Smooth muscle cell (in vitro differentiated cells): Measurements from ENCODE around the gene GPR183. TPM values are rescaled to one million over a fixed set of nuclear protein-coding genes. Genes with fewer than 3 reads are reported as not detected.

Experiments used
- DNase-seq: peaks from one replicate; lab custom pipeline; 2025; ENCODE audit not compliant: unreplicated experiment; lab: John Stamatoyannopoulos, UW
- H2AFZ ChIP-seq: fragments of 200-600 bp; sonication (generic); 2 replicates; pipeline ENCODE4 v1.6.0; 2016; ENCODE audit warnings: antibody characterized with exemption, low read depth, mild to moderate bottlenecking
- H3F3A ChIP-seq: fragments of 200-600 bp; sonication (generic); 2 replicates; pipeline ENCODE4 v1.6.0; 2017; ENCODE audit warnings: antibody characterized with exemption, low read depth
- H3K27ac ChIP-seq: fragments of 200-600 bp; sonication (generic); 2 replicates; pipeline ENCODE4 v1.5.1; 2016; ENCODE audit warnings: low read depth, mild to moderate bottlenecking
- H3K27me3 ChIP-seq: fragments of 200-600 bp; sonication (generic); 2 replicates; pipeline ENCODE4 v1.6.1; 2016; ENCODE audit warnings: low read depth, mild to moderate bottlenecking
- H3K36me3 ChIP-seq: fragments of 200-600 bp; sonication (generic); 2 replicates; pipeline ENCODE4 v1.5.1; 2016; ENCODE audit warnings: low read depth
- H3K4me1 ChIP-seq: fragments of 200-600 bp; sonication (generic); 2 replicates; pipeline ENCODE4 v1.5.1; 2016; ENCODE audit warnings: low read depth
- H3K4me2 ChIP-seq: fragments of 200-600 bp; sonication (generic); 2 replicates; pipeline ENCODE4 v1.6.0; 2016; ENCODE audit warnings: mild to moderate bottlenecking
- H3K4me3 ChIP-seq: fragments of 200-600 bp; sonication (generic); 2 replicates; pipeline ENCODE4 v1.5.1; 2016; ENCODE audit warnings: mild to moderate bottlenecking
- H3K79me2 ChIP-seq: fragments of 200-600 bp; sonication (generic); 2 replicates; pipeline ENCODE4 v1.6.0; 2016; ENCODE audit warnings: low read depth, mild to moderate bottlenecking
- H3K9ac ChIP-seq: fragments of 200-600 bp; sonication (generic); 2 replicates; pipeline ENCODE4 v1.6.0; 2016; ENCODE audit warnings: low read depth
- H3K9me3 ChIP-seq: fragments of 200-600 bp; sonication (generic); replicated peaks from 2 replicates; pipeline ENCODE4 v1.5.1; 2016; ENCODE audit warnings: low read depth
- H4K20me1 ChIP-seq: fragments of 200-600 bp; sonication (generic); 2 replicates; pipeline ENCODE4 v1.6.0; 2016; ENCODE audit warnings: low read depth
- WGBS: methylation state at CpG from one replicate; pipeline ENCODE4 v1.1.7; 2016; ENCODE audit warnings: low lambda C conversion rate; 5-methylcytosine and 5-hydroxymethylcytosine counted together
- polyA plus RNA-seq: library from polyadenylated mRNA; unstranded; fragments of >200 nt; fragmentation: Nextera tagmentation; extraction: Ambion mirVana; gene quantifications from 2 replicates; pipeline ENCODE4 v1.2.1, GENCODE V29; 2016
- total RNA-seq: library from RNA; depleted of rRNA; stranded (reverse); fragments of >200 nt; gene quantifications from 2 replicates; pipeline ENCODE4 v1.2.3, GENCODE V29; 2014
- TF ChIP-seq, protein P1 (sequence below): fragments of 200-600 bp; sonication (generic); IDR thresholded peaks from 2 replicates; pipeline ENCODE4 v1.5.1; 2017; ENCODE audit warnings: borderline replicate concordance, mild to moderate bottlenecking, antibody characterized with exemption; ENCODE audit not compliant: insufficient read depth, poor library complexity, severe bottlenecking

GPR183 gene
- total and polyA plus RNA-seq, 2 experiments from 2014 or later, result 32.4 to 33.0 TPM

DNA sequence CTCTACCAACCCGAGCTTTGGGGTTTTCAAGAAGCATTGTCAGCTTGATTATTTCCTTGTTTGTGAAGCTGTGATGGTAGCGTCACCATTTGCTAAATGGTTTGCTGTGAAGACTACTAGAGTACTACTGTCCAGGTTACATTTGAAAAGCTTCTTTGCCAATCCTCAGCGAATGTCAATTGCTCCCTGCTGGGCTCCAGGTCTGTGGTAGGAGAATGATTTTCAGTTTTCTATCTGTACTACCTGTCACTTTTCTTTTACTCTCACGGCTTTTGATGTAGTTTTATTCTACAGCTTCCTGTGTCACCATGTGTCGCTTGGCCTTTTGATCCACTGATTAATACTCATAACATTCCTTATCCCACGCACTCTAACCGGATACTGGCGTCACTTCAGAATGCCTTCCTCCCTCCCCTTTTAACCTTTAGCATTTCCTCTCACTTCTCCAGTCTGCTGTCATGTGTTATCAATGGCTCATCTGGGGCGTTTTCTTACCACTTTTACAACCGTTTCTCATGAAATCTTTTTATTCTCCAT lies 7.5 kb upstream of the GPR183 start:
- H3F3A ChIP-seq, result peaks cover 13% of the 10 kb centered on the region
- H3K27ac ChIP-seq, result no peak overlapping the region
- H3K4me3 ChIP-seq, result no peak overlapping the region
- no peak overlapping the region for H3K9ac ChIP-seq
- H3K27me3 ChIP-seq, result no peaks in the 10 kb centered on the region
- H2AFZ ChIP-seq, result no peak overlapping the region
- no peaks in the 10 kb centered on the region for H4K20me1 ChIP-seq
- no peaks in the 10 kb centered on the region for H3K9me3 ChIP-seq
- no peaks in the 10 kb centered on the region for H3K36me3 ChIP-seq
- no peak for DNase-seq
- no peak overlapping the region for H3K4me2 ChIP-seq
- peaks cover 6% of the 10 kb centered on the region for H3K79me2 ChIP-seq
- peaks cover 10% of the 10 kb centered on the region for H3K4me1 ChIP-seq
- WGBS, result 87% methylated on average over 10 of the region's 10 CpGs
- TF ChIP-seq, protein P1, sequence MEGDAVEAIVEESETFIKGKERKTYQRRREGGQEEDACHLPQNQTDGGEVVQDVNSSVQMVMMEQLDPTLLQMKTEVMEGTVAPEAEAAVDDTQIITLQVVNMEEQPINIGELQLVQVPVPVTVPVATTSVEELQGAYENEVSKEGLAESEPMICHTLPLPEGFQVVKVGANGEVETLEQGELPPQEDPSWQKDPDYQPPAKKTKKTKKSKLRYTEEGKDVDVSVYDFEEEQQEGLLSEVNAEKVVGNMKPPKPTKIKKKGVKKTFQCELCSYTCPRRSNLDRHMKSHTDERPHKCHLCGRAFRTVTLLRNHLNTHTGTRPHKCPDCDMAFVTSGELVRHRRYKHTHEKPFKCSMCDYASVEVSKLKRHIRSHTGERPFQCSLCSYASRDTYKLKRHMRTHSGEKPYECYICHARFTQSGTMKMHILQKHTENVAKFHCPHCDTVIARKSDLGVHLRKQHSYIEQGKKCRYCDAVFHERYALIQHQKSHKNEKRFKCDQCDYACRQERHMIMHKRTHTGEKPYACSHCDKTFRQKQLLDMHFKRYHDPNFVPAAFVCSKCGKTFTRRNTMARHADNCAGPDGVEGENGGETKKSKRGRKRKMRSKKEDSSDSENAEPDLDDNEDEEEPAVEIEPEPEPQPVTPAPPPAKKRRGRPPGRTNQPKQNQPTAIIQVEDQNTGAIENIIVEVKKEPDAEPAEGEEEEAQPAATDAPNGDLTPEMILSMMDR, result no peak

DNA sequence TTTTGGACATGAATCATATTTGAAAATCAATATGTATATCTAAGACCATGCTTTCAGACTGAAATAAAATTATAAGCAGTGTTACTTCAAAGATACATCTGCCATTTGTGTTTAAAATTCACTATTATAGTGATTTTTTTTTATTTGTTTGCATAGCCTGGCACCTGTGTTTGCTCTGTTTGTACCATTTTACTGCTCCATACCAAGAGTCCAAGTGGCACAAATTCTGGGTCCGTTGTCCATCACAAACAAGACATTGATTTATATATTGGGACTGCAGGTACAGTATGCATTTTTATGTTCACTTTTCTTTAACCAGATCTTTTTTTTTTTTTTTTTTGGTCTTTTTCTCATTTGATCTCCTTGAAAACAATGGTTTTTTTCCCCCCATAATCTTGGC lies 6.7 kb upstream of the GPR183 start:
- no peak for DNase-seq
- Histone ChIP-seq H3K9ac (no peak overlapping the region), H3F3A (peaks cover 16% of the 10 kb centered on the region), H3K4me1 (peaks cover 11% of the 10 kb centered on the region), H3K4me2 (no peak overlapping the region), H4K20me1 (no peaks in the 10 kb centered on the region), H3K4me3 (no peak overlapping the region), H3K9me3 (no peaks in the 10 kb centered on the region), H3K36me3 (no peaks in the 10 kb centered on the region), H3K27me3 (no peaks in the 10 kb centered on the region), H3K79me2 (peaks cover 6% of the 10 kb centered on the region), H3K27ac (no peak overlapping the region), H2AFZ (no peak overlapping the region)
- TF ChIP-seq, protein P1, result no peak
- WGBS, result 94% methylated on average over 1 of the region's 1 CpG

DNA sequence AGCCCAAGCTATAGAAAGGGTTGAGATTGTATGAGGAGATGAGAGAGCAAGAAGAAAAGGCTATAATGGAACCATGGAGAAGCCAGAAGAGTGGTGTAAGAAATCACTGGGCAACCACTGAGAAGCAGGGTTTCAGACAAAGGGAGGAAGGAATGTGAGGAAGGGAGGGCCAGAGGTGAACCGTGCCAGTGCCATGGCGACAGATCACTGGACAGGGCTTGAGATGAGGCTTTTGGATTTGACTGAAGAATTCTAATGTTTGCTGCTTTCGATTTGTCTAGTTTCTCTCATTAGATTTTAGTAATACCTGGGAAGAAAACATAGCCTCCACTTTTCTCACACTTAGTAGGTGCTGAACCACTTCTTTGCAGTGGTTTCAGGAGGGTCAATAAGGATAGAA lies 6.3 kb upstream of the GPR183 start:
- Histone ChIP-seq H3F3A (peaks cover 20% of the 10 kb centered on the region), H3K27ac (no peak overlapping the region), H3K9me3 (no peaks in the 10 kb centered on the region), H3K4me3 (no peak overlapping the region), H3K4me2 (no peak overlapping the region), H3K4me1 (peaks cover 15% of the 10 kb centered on the region), H3K36me3 (no peaks in the 10 kb centered on the region), H3K9ac (no peak overlapping the region), H2AFZ (no peak overlapping the region), H3K27me3 (no peaks in the 10 kb centered on the region), H3K79me2 (peaks cover 6% of the 10 kb centered on the region), H4K20me1 (no peaks in the 10 kb centered on the region)
- no peak for DNase-seq
- TF ChIP-seq, protein P1, result no peak
- 89% methylated on average over 3 of the region's 3 CpGs for WGBS

DNA sequence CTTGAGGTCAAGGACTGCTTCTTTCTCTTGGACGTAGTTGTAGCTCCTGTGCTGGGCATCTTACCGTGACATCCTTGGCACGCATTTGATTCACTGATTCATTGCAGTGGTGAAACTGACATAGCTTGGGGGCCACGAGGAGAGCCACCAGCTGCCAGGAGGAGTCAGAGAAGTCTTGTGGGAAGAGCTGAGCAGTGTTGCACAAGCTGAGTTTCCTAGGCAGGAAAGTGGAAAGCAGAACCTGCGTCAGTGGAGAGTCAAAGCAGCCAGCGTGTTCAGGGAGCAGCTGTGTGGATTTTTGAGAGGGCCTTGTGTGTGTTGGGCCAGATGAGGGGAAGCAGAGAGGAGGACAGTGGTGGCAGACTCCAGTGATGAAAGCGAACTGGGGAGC lies 5.3 kb upstream of the GPR183 start:
- H4K20me1 ChIP-seq, result no peaks in the 10 kb centered on the region
- H3K9me3 ChIP-seq, result no peaks in the 10 kb centered on the region
- H2AFZ ChIP-seq, result no peak overlapping the region
- DNase-seq, result no peak
- H3F3A ChIP-seq, result peaks cover 25% of the 10 kb centered on the region
- TF ChIP-seq, protein P1, result no peak
- peaks cover 21% of the 10 kb centered on the region for H3K4me1 ChIP-seq
- 64% methylated on average over 7 of the region's 7 CpGs for WGBS
- peaks cover 6% of the 10 kb centered on the region for H3K79me2 ChIP-seq
- H3K4me2 ChIP-seq, result no peak overlapping the region
- no peak overlapping the region for H3K9ac ChIP-seq
- H3K27ac ChIP-seq, result peak overlapping the region; percentile 97
- no peaks in the 10 kb centered on the region for H3K36me3 ChIP-seq
- H3K27me3 ChIP-seq, result no peaks in the 10 kb centered on the region
- no peak overlapping the region for H3K4me3 ChIP-seq
